Cardiac ventricle fibroblast (primary cell): ENCODE results near the gene SLC1A2. TPM values are rescaled to one million over a fixed set of nuclear protein-coding genes. Genes with fewer than 3 reads are reported as not detected.

ENCODE experiments used
- total RNA-seq: library from RNA; depleted of rRNA; stranded (reverse); fragments of >200 nt; gene quantifications from 2 replicates; pipeline ENCODE4 v1.2.3, GENCODE V29; 2015

Gene SLC1A2
- 1.7 and 5.1 TPM in 2 replicates for total RNA-seq

GRCh38 chr11:35419184-35419829 lies at the start of gene SLC1A2:
Gene SLC1A2, minus strand, starts transcription at chr11:35419558. Its CDS starts 592 bp downstream, at chr11:35418966.

Other genes starting within 250 kb of the SLC1A2 start
- 209 and 223 TPM in 2 replicates for gene PAMR1, start 106.1 kb upstream of the SLC1A2 start, total RNA-seq
- gene FJX1, start 198.9 kb upstream of the SLC1A2 start, total RNA-seq, result 28.5 and 38.4 TPM in 2 replicates
- gene TRIM44, start 243.2 kb upstream of the SLC1A2 start, total RNA-seq, result 31.5 and 44.9 TPM in 2 replicates